Activated T-helper 17 cell treated with anti-CD3 and anti-CD28 coated beads, Interleukin-2, amount 50 U/mL, for 72 hours (primary cell): ENCODE results near the gene UAP1L1. TPM values are rescaled to one million over a fixed set of nuclear protein-coding genes. Genes with fewer than 3 reads are reported as not detected.
"Not testable (repeated sequence)": the region's sequence is repeated elsewhere in the genome, so short reads cannot be mapped to it uniquely, and the experiment has no call there.

Experiments
- ATAC-seq: fragments of 150-1000 bp; cut with Tn5 transposase; replicated peaks from 2 replicates; pipeline ENCODE4 v1.10.0; 2021; ENCODE audit warnings: mild to moderate bottlenecking, moderate library complexity
- H3K27ac Mint-ChIP-seq: one replicate; pipeline ENCODE4 v1.8.0; 2022; ENCODE audit warnings: mixed read lengths
- H3K27me3 Mint-ChIP-seq: one replicate; pipeline ENCODE4 v1.8.0; 2022; ENCODE audit warnings: mixed read lengths
- H3K36me3 Mint-ChIP-seq: one replicate; pipeline ENCODE4 v1.8.0; 2022; ENCODE audit warnings: low read depth, mild to moderate bottlenecking, mixed read lengths
- H3K4me1 Mint-ChIP-seq: one replicate; pipeline ENCODE4 v1.8.0; 2022; ENCODE audit warnings: mixed read lengths
- H3K4me3 Mint-ChIP-seq: one replicate; pipeline ENCODE4 v1.8.0; 2022; ENCODE audit warnings: mild to moderate bottlenecking, mixed read lengths
- H3K9me3 Mint-ChIP-seq: one replicate; pipeline ENCODE4 v1.8.0; 2022; ENCODE audit warnings: mixed read lengths
- total RNA-seq, 2 donors: library from RNA; stranded (reverse); gene quantifications; one replicate each; pipeline ENCODE4 v1.2.3, GENCODE V29; 2022

The UAP1L1 gene
- 10 to 100 TPM; 27.9 to 33.0 TPM for total RNA-seq

DNA sequence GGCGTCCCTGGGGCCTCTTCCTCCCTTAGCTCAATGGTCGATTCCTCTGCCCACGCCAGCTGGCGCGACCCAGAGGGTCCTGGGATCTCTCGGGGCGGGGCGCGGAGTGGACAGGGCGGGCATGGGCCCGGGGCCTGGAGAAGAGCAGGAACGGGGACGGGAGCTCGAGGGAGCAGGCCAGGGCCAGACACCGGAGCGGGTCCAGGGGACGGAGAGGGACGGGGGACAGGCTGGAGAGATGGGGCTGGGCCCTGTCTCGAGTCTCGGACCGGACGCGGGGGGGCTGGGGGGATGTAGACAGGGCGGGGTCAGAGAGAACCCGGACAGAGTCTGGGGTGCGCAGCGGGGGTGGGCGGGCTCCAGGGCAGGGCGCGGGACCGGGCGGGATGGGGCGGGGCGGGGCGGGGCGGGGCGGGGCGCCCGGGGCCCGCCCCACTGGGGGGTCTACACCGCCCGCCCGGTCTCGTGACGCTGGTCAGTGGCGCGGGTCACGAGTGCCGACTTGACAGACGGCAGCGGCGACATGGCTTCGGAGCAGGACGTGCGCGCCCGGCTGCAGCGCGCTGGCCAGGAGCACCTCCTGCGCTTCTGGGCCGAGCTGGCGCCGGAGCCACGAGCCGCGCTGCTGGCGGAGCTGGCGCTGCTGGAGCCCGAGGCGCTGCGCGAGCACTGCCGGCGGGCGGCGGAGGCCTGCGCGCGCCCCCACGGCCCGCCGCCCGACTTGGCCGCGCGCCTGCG lies at the start of gene UAP1L1:
UAP1L1 (plus strand) TSS at position 508 of the 738 bp plus-strand sequence; CDS start at position 524, 16 bp downstream.
- Mint-ChIP-seq H3K4me3 (peak within 1 kb of the TSS; percentile 61), H3K4me1 (no peaks in the 10 kb centered on the region), H3K36me3 (peaks cover 29% of the 10 kb centered on the region), H3K27me3 (no peaks in the 10 kb centered on the region), H3K27ac (no peak within 1 kb of the TSS), H3K9me3 (no peaks in the 10 kb centered on the region)
- peak; percentile 86 for ATAC-seq

DNA sequence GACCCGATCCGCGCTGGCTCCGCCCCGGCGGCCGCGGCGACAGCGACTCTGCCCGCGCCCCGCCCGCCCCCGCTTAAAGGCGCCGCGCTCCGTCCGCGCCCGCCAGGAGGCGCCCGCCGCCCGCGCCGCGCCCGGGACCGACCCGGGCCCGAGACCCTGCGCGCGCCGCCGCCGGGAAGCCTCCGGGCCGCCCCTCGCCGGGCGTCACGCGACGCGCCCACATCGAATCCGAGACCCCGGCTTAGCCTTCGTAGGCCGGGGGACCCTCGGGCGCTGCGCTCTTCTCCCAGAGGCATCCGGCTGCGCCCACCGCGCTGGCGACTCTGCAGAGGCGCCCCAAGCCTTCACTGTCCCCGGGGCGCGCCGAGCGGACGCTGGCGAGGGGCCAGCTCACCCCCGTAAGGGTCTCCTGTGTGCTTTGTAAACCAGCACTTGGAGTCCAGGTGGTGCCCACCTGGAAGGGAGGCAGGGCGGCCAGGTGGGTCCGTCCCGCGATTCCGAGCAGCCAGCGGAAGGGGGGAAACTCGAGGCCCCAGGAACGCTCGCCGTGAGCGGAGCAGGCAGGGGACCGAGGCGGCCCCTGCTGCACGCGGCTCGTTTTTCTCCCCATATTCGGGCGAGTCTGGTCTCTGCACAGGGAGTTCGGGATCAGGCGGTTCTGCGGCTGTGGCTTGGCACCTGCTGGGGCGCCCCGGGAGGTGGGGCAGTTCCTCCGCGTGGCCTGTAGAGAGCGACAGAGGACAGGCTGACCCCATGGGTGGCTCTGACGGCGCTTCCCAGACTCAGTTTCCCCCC lies 48.9 kb upstream of the UAP1L1 start:
- H3K4me1 Mint-ChIP-seq = peaks cover 5% of the 10 kb centered on the region
- H3K27ac Mint-ChIP-seq = peak overlapping the region; percentile 66

GRCh38 chr9:137029058-137029936 lies 48.0 kb upstream of the UAP1L1 start:
- Mint-ChIP-seq H3K27me3 (no peaks in the 10 kb centered on the region), H3K9me3 (no peaks in the 10 kb centered on the region), H3K27ac (peak overlapping the region; percentile 66), H3K36me3 (peaks cover 8% of the 10 kb centered on the region), H3K4me3 (peak overlapping the region; percentile 86), H3K4me1 (peaks cover 5% of the 10 kb centered on the region)
- ATAC-seq = peak; percentile 60

More for the DNA sequence above, 48.9 kb upstream of the UAP1L1 start:
- Mint-ChIP-seq H3K9me3 (no peaks in the 10 kb centered on the region), H3K36me3 (peaks cover 8% of the 10 kb centered on the region), H3K4me3 (peak overlapping the region; percentile 86), H3K27me3 (no peaks in the 10 kb centered on the region)
- ATAC-seq = peak; percentile 41

DNA sequence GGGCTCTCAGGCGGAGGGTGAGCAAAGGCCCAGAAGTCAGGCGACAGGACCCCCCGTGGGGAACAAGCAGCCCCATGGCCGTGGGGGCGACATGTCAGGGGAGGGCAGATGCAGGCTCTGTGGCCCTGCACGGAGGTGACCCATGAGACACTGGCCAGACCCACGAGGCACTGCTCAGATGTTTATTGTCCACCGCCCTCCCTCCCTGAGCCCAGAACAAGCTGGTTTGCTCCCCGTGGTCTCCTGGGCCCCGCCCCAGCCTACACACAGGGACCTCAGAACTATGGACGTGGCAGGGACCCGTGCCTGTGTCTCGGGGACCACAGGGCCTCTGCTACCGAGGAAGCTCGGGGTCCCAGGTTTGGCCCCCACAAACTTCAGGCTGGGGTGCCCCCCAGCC lies 47.3 kb upstream of the UAP1L1 start:
- Mint-ChIP-seq H3K36me3 (peaks cover 8% of the 10 kb centered on the region), H3K4me1 (peaks cover 9% of the 10 kb centered on the region), H3K4me3 (peak overlapping the region; percentile 86), H3K9me3 (no peaks in the 10 kb centered on the region), H3K27ac (peak overlapping the region; percentile 92), H3K27me3 (no peaks in the 10 kb centered on the region)
- ATAC-seq = no peak

GRCh38 chr9:137030538-137031527 lies 46.5 kb upstream of the UAP1L1 start:
- Mint-ChIP-seq H3K9me3 (no peaks in the 10 kb centered on the region), H3K4me1 (peaks cover 9% of the 10 kb centered on the region), H3K27ac (peak overlapping the region; percentile 92), H3K4me3 (peak overlapping the region; percentile 86), H3K27me3 (no peaks in the 10 kb centered on the region), H3K36me3 (peaks cover 8% of the 10 kb centered on the region)
- peak; percentile 8 for ATAC-seq

GRCh38 chr9:137031904-137032640 lies 45.2 kb upstream of the UAP1L1 start, which contains the start of gene FUT7:
FUT7 (minus strand) TSS chr9:137032088; CDS start chr9:137031991, 97 bp downstream.
- Mint-ChIP-seq H3K4me3 (peak within 1 kb of the TSS; percentile 86), H3K4me1 (peaks cover 9% of the 10 kb centered on the region), H3K36me3 (peaks cover 8% of the 10 kb centered on the region), H3K27ac (peak within 1 kb of the TSS; percentile 92), H3K9me3 (no peaks in the 10 kb centered on the region), H3K27me3 (no peaks in the 10 kb centered on the region)
- peak; percentile 45 for ATAC-seq

DNA sequence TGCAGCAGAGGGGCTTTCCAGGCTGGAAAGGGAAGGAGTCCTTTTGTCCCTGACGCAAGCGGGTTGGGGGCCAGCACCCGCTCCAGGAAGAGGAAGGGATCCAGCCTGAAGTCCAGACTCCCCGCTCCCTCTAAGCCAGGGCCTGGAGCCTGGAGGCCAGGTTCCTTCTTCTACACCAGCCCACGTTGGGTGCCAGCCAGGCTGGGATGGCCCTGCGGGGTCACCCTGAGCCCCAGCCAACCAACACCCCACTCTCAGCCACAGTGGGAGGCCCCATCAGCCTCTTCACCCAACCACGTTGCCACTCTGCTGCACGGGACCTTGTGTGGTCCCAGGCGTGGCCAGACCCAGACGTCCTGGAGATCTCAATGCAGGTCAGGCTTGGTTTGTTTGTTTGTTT lies 44.5 kb upstream of the UAP1L1 start:
- Mint-ChIP-seq H3K4me1 (peaks cover 9% of the 10 kb centered on the region), H3K9me3 (no peaks in the 10 kb centered on the region), H3K4me3 (peak overlapping the region; percentile 86), H3K27ac (peak overlapping the region; percentile 25), H3K36me3 (peaks cover 9% of the 10 kb centered on the region), H3K27me3 (no peaks in the 10 kb centered on the region)
- ATAC-seq = no peak

GRCh38 chr9:137033481-137033880 lies 43.8 kb upstream of the UAP1L1 start:
- Mint-ChIP-seq H3K4me3 (peak overlapping the region; percentile 86), H3K36me3 (peaks cover 15% of the 10 kb centered on the region)
- H3K4me1 Mint-ChIP-seq, H3K27ac Mint-ChIP-seq, H3K9me3 Mint-ChIP-seq, H3K27me3 Mint-ChIP-seq, ATAC-seq: not testable (repeated sequence)

- ATAC-seq = no peak
- Mint-ChIP-seq H3K4me1 (peaks cover 9% of the 10 kb centered on the region), H3K4me3 (peak overlapping the region; percentile 86), H3K9me3 (no peaks in the 10 kb centered on the region), H3K27me3 (no peaks in the 10 kb centered on the region), H3K27ac (peak overlapping the region; percentile 89), H3K36me3 (peaks cover 22% of the 10 kb centered on the region)
These were observed 43.1 kb upstream of the UAP1L1 start for GRCh38 chr9:137034039-137034708.

- H3K9me3 Mint-ChIP-seq = no peaks in the 10 kb centered on the region
- peaks cover 26% of the 10 kb centered on the region for H3K36me3 Mint-ChIP-seq
- peak overlapping the region; percentile 86 for H3K4me3 Mint-ChIP-seq
- H3K4me1 Mint-ChIP-seq = peaks cover 9% of the 10 kb centered on the region
- ATAC-seq = peak; percentile 69
- H3K27me3 Mint-ChIP-seq = no peaks in the 10 kb centered on the region
- H3K27ac Mint-ChIP-seq = peak overlapping the region; percentile 89
These were observed 42.4 kb upstream of the UAP1L1 start for GRCh38 chr9:137034709-137035506.

DNA sequence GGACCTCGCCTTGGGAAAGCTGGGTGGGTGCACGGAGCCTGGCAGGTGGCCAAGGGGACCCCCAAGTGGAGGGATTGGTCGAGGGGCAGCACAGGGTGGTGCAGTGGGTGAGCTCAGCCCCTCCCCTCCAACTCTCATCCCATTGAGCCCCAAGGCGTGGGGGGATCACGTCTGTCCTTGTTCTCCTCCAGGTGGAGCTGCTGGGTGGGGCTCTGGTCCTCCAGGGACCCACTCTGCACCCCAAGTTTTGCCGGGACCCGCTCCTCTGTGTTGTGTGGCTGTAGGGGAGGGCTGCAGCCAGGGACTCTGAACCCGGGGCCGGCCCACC lies 41.8 kb upstream of the UAP1L1 start:
- H3K27me3 Mint-ChIP-seq = no peaks in the 10 kb centered on the region
- no peaks in the 10 kb centered on the region for H3K9me3 Mint-ChIP-seq
- H3K36me3 Mint-ChIP-seq = peaks cover 25% of the 10 kb centered on the region
- peak overlapping the region; percentile 89 for H3K27ac Mint-ChIP-seq
- H3K4me3 Mint-ChIP-seq = peak overlapping the region; percentile 86
- H3K4me1 Mint-ChIP-seq = peaks cover 9% of the 10 kb centered on the region
- ATAC-seq = no peak

DNA sequence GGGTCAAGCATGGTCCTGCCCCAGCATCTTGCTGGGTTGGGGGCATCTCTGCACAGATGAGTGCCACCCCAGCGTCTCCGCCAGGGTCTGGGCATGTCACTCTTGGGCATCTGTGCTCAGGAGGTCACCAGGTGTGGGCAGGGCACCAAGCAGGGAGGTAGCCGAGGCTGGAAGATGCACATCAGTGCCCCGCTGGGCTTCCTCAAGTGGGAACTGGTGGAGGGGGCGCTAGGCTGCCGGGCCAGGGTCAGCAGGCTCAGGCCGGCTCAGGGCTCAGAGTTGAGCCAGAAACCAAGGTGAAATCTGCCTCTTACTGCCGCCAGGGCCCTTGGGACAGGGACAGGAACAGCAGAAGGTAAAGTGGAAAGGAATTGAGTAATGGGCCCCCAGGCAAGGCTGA lies 41.4 kb upstream of the UAP1L1 start:
- no peaks in the 10 kb centered on the region for H3K27me3 Mint-ChIP-seq
- no peak overlapping the region for H3K27ac Mint-ChIP-seq
- no peaks in the 10 kb centered on the region for H3K9me3 Mint-ChIP-seq
- ATAC-seq = no peak
- peak overlapping the region; percentile 86 for H3K4me3 Mint-ChIP-seq
- H3K4me1 Mint-ChIP-seq = peaks cover 5% of the 10 kb centered on the region
- H3K36me3 Mint-ChIP-seq = peaks cover 20% of the 10 kb centered on the region
